Nephron (organoid): ENCODE measurements around the gene KIAA0825.

Experiments
- H3K27ac Mint-ChIP-seq, 3 experiments: 2 replicates each; pipeline ENCODE4 v1.8.0; 2020; ENCODE audit warnings: mixed read lengths in 3 of 3, mild to moderate bottlenecking in 2 of 3, moderate library complexity in 1 of 3
- H3K27me3 Mint-ChIP-seq: 2 replicates; pipeline ENCODE4 v1.8.0; 2021; ENCODE audit warnings: low read depth, mild to moderate bottlenecking, moderate library complexity, mixed read lengths
- H3K36me3 Mint-ChIP-seq: 2 replicates; pipeline ENCODE4 v1.8.0; 2020; ENCODE audit warnings: low read depth, mixed read lengths
- H3K4me1 Mint-ChIP-seq: 2 replicates; pipeline ENCODE4 v1.8.0; 2020; ENCODE audit warnings: mixed read lengths
- H3K4me3 Mint-ChIP-seq, 3 experiments: 2 replicates each; pipeline ENCODE4 v1.8.0; 2020; ENCODE audit warnings: mild to moderate bottlenecking in 3 of 3, mixed read lengths in 3 of 3, moderate library complexity in 2 of 3
- H3K9me3 Mint-ChIP-seq: 2 replicates; pipeline ENCODE4 v1.8.0; 2020; ENCODE audit warnings: mixed read lengths
- CTCF ChIP-seq, 3 experiments: fragments of 200-600 bp; sonication (generic); IDR thresholded peaks; one replicate each; pipeline ENCODE4 v1.5.0; 2021; ENCODE audit warnings: antibody characterized with exemption in 3 of 3; ENCODE audit not compliant: unreplicated experiment in 3 of 3

KIAA0825 gene

GRCh38 chr5:94326586-94326985 is 291.8 kb downstream of the KIAA0825 start:
- Mint-ChIP-seq H3K9me3 (peaks cover 20% of the 10 kb centered on the region), H3K36me3 (no peaks in the 10 kb centered on the region), H3K27ac (no peak overlapping the region), H3K4me3 (no peak overlapping the region), H3K27me3 (no peaks in the 10 kb centered on the region), H3K4me1 (no peaks in the 10 kb centered on the region)
- TF ChIP-seq CTCF (IDR thresholded peaks at IDR 0.05; ENCODE audit: unreplicated experiment in 3 of 3), result no peak

DNA sequence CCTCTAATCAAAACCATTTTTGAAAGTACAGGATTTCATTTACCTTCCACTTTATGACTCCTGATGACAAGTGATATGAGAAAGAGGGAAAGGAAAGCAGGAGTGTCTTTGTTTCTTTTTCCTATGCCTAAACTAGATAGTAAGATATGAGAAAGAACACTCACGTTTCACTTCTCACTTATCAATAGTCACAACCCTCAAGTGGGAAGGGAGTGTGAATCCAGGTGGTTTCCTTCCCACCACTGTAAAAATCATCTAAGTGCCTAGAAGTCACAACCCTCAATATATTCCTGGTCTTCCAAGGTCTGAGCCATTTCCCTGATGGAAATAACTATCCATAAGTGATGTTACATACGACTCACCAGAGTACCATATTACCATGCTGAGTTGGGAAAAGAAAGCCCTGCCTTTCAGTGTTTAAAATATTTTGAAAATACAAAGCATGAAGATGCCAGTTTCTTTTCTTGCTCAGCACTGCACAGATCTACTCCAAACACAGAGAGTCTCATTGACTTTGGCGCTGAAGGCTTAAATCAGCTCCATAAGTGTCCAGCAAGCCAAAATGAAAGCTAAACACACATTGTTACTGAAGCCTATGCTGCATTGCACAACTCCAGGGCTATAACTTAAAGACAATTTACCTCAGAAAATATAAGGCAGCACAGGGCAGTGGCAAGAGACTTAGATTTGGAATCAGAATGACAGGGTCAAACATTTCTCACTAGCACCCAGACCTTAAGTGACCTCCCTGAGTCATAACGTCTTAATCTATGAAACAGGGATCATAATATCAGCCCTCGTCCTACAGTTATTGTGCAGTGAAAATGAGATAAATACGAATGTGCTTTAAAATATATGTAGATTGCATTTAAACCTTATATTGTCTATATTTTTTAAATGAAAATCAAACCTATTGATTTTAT is 301.2 kb downstream of the KIAA0825 start:
- Mint-ChIP-seq H3K4me1 (no peaks in the 10 kb centered on the region), H3K9me3 (no peaks in the 10 kb centered on the region), H3K27me3 (no peaks in the 10 kb centered on the region), H3K27ac (no peak overlapping the region), H3K36me3 (no peaks in the 10 kb centered on the region), H3K4me3 (no peak overlapping the region)
- no peak for TF ChIP-seq CTCF (IDR thresholded peaks at IDR 0.05; ENCODE audit: unreplicated experiment in 3 of 3)

- H3K4me3 Mint-ChIP-seq, result no peak overlapping the region
- H3K9me3 Mint-ChIP-seq, result no peaks in the 10 kb centered on the region
- H3K27me3 Mint-ChIP-seq, result no peaks in the 10 kb centered on the region
- no peak overlapping the region for H3K27ac Mint-ChIP-seq
- H3K4me1 Mint-ChIP-seq, result no peaks in the 10 kb centered on the region
- no peaks in the 10 kb centered on the region for H3K36me3 Mint-ChIP-seq
- no peak for TF ChIP-seq CTCF (IDR thresholded peaks at IDR 0.05; ENCODE audit: unreplicated experiment in 3 of 3)
These were observed 303.8 kb downstream of the KIAA0825 start for GRCh38 chr5:94314460-94315131.

DNA sequence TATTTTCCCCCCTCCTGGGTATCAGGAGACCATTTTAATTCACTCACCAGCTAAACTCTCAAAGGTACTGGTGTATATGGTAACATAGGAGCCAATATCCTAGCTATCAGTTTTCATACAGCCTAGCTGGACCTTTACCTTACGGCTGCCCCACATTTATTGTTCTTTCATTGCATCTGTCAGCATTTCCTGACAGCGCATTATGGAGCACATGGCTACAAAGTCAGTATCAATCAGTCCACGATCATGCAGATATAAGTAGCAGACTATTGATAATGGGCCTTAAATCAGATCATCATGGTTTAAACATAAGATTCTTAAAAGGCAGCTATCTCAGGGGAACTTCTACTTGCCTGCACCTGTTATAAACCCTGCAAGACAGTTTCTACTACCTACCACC is 304.7 kb downstream of the KIAA0825 start:
- no peak for TF ChIP-seq CTCF (IDR thresholded peaks at IDR 0.05; ENCODE audit: unreplicated experiment in 3 of 3)
- no peaks in the 10 kb centered on the region for H3K36me3 Mint-ChIP-seq
- no peaks in the 10 kb centered on the region for H3K27me3 Mint-ChIP-seq
- H3K4me1 Mint-ChIP-seq, result peaks cover 7% of the 10 kb centered on the region
- no peak overlapping the region for H3K27ac Mint-ChIP-seq
- no peak overlapping the region for H3K4me3 Mint-ChIP-seq
- H3K9me3 Mint-ChIP-seq, result no peaks in the 10 kb centered on the region

DNA sequence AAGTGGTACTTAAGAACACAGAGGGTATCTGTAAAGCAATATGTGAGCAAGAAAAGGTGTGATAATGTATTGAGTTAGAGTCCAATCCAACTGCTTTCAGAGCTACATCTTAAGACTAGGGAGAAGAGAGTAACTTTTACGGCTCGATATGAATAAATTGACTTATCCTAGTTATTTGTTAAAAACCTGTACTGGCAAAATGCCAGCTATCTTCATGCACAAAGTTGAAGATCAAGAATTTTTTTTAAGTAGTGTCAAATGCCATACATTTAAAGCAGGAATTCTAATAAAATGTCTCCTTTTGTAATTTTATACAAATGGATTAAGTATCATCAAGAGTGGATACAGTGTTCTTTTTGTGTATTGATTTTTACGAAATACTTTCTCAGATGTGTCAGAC is 305.2 kb downstream of the KIAA0825 start:
- Mint-ChIP-seq H3K4me3 (no peak overlapping the region), H3K4me1 (peaks cover 7% of the 10 kb centered on the region), H3K27ac (no peak overlapping the region), H3K9me3 (no peaks in the 10 kb centered on the region), H3K27me3 (no peaks in the 10 kb centered on the region), H3K36me3 (no peaks in the 10 kb centered on the region)
- no peak for TF ChIP-seq CTCF (IDR thresholded peaks at IDR 0.05; ENCODE audit: unreplicated experiment in 3 of 3)
